NB4 (cell line): Measurements from ENCODE around the gene KIAA1328.

Experiments used
- DNase-seq: peaks from one replicate; pipeline ENCODE4 v3.0.0; 2010; ENCODE audit warnings: low read depth
- H3K4me3 ChIP-seq: one replicate; pipeline ENCODE4 v1.5.1; 2011; ENCODE audit warnings: mild to moderate bottlenecking, low read depth, low read length, moderate library complexity
- MYC ChIP-seq: IDR thresholded peaks from 2 replicates; pipeline ENCODE4 v1.6.1; 2011; ENCODE audit warnings: low read depth, low read length
- POLR2A ChIP-seq: IDR thresholded peaks from 2 replicates; pipeline ENCODE4 v1.6.1; 2011; ENCODE audit warnings: mild to moderate bottlenecking; ENCODE audit not compliant: insufficient read length; ENCODE audit errors: extremely low read depth
- TF ChIP-seq, protein P1 (sequence below): IDR thresholded peaks from 2 replicates; pipeline ENCODE4 v1.6.1; 2011; ENCODE audit warnings: low read depth, low read length
- TF ChIP-seq, protein P2 (sequence below): IDR thresholded peaks from one replicate; pipeline ENCODE4 v1.5.1; 2012; ENCODE audit warnings: low read depth, low read length

Gene KIAA1328

DNA sequence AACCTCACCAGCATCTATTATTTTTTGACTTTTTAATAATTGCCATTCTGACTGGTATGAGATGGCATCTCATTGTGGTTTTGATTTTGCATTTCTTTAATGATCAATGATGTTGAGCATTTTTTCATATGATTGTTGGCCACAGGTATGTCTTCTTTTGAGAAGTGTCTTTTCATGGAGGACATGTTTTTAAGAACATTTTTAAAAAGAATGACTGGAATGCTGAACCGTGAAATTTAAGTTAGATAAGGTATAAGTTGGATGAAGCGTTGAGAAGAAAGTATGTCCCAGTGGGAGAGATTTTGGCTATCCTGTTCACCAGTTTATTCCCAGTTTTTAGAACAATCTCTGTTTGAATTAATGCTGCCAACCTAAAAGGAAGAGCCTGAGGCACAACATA is 370.8 kb downstream of the KIAA1328 start:
- H3K4me3 ChIP-seq: no peak overlapping the region
- no peak for DNase-seq
- TF ChIP-seq, protein P1, sequence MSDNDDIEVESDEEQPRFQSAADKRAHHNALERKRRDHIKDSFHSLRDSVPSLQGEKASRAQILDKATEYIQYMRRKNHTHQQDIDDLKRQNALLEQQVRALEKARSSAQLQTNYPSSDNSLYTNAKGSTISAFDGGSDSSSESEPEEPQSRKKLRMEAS: no peak

DNA sequence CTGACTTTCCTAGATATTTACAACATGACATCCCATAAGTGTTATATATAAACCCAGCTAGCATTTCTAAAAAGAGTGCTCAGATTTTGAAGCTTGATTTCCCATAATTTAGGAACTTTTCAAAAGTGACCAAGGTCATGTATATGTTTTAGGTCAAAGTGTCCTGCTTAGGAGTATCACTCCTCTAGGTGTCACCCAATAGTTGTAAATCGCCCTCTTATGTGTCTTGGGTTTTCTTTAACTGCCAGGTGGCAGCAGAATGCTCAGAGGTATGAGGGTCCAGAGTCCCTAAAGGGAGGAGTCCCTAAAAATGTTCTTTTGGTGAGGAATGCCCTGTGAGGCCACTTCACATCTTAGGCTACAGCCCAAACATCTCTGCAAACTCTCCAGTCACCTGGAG is 378.4 kb downstream of the KIAA1328 start:
- TF ChIP-seq, protein P2, sequence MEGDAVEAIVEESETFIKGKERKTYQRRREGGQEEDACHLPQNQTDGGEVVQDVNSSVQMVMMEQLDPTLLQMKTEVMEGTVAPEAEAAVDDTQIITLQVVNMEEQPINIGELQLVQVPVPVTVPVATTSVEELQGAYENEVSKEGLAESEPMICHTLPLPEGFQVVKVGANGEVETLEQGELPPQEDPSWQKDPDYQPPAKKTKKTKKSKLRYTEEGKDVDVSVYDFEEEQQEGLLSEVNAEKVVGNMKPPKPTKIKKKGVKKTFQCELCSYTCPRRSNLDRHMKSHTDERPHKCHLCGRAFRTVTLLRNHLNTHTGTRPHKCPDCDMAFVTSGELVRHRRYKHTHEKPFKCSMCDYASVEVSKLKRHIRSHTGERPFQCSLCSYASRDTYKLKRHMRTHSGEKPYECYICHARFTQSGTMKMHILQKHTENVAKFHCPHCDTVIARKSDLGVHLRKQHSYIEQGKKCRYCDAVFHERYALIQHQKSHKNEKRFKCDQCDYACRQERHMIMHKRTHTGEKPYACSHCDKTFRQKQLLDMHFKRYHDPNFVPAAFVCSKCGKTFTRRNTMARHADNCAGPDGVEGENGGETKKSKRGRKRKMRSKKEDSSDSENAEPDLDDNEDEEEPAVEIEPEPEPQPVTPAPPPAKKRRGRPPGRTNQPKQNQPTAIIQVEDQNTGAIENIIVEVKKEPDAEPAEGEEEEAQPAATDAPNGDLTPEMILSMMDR: no peak
- TF ChIP-seq POLR2A (no peak), MYC (no peak)
- TF ChIP-seq, protein P1: no peak
- DNase-seq: no peak
- no peak overlapping the region for H3K4me3 ChIP-seq

DNA sequence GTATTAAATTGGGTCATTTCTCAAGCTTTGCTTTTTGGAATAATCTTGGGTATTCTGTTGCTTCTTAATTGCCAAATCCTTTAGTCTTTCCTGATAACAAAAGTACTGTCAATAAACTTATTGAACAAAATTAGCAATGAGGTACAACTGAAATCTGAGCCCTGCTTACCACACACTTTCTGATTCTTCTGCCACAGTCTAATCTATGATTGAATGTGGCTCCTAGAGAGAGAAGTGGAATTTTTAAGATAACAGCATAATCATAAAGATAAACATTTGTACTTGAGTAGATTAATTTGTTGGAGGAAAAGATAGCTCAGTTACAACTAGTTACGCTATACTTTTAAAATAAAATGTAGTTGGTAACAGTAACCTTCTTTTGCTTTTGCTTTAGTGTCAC is 381.9 kb downstream of the KIAA1328 start:
- TF ChIP-seq, protein P1: no peak
- TF ChIP-seq POLR2A (no peak), MYC (no peak)
- TF ChIP-seq, protein P2: no peak
- no peak for DNase-seq
- H3K4me3 ChIP-seq: no peak overlapping the region

DNA sequence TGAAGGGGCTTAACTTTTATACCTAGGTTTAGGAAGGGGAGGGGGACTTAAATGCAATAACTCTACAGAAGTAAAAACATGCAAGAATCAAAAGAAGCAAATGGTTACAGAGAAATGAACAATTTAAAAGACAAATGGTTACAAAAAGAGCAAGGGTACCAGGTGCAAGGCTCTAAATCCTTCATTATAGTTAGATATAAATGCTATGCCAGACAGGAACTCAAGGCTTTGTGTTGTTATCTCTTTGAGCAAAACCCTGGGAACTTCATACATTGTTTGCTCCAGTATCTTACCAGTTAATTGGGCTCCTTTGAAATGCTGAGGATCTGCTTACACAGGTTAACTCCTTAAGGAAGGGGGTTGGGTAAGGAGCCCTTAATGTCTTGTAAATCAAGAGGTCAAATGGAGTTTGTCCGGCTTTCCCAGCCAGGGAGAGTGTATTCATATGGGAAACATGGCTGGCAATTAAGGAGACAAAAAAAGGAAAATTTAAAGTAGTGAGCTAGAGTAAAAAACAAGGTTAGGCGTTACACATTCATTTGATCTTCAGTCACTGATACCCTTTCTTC is 389.2 kb downstream of the KIAA1328 start:
- TF ChIP-seq POLR2A (no peak), MYC (no peak)
- TF ChIP-seq, protein P2: no peak
- TF ChIP-seq, protein P1: no peak
- no peak overlapping the region for H3K4me3 ChIP-seq
- DNase-seq: no peak

DNA sequence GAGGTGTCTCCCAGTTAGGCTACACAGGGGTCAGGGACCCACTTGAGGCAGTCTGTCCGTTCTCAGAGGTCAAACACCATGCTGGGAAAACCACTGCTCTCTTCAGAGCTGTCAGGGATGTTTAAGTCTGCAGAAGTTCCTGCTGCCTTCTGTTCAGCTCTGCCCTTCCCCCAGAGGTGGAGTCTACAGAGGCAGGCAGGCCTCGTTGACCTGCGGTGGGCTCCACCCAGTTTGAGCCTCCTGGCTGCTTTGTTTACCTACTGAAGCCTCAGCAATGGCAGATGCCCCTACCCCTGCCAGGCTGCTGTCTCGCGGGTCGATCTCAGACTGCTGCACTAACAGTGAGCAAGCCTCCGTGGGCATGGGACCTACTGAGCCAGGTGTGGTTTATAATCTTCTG is 390.3 kb downstream of the KIAA1328 start:
- DNase-seq: no peak
- no peak overlapping the region for H3K4me3 ChIP-seq
- TF ChIP-seq, protein P1: no peak
- no peak for TF ChIP-seq POLR2A
- no peak for TF ChIP-seq MYC
- TF ChIP-seq, protein P2: no peak

DNA sequence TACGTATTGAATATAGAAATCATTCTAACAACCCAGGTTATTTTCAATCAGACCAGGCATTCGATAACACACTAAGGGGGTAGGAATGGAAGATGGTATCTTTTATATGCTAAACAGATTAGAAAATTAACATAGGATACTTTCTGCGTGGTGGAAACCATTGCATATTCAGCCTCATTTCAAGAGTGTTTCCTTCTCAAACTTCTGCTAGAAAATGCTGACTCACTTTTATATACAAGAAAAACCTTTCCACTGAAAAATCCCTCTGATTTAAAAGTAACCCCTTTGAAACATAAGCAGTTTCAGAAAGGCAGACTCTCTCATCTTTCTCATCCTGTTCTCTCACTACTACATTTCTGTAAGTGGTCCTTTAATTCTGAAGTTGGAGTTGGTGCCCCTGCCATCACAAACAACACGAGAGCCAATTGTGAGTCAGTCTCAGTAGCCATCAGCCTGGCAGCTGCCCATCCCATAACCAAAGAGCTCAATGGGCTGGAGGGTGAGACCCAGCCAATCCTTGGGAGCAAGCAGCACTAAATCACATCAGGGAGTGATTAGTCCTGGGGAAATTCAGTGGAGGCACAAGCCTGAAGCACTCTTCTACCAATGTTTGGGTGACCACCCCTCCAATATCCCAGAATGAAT is 393.5 kb downstream of the KIAA1328 start:
- DNase-seq: no peak
- no peak overlapping the region for H3K4me3 ChIP-seq
- TF ChIP-seq, protein P1: no peak
- no peak for TF ChIP-seq POLR2A

DNA sequence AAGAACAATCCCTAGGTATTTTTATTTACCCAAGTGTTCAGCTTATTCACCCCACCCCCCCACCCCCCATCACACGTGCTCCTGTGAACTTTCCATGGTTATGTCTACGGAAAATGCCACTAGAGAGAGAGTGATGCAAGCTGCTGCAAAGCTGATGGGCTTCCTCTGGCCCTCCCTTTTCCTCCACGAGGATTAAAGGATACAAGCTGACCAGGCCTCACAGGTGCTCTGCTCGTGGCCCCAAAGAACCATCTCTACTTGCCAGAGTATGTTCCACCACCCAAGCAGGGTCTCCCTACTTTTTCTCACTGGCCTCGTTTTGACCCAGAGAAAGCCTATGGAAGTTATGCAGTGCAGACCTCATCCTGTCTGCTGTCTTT is 394.1 kb downstream of the KIAA1328 start:
- TF ChIP-seq MYC: no peak
- TF ChIP-seq, protein P1: no peak
- TF ChIP-seq POLR2A: no peak
- TF ChIP-seq, protein P2: no peak
- no peak overlapping the region for H3K4me3 ChIP-seq
- no peak for DNase-seq
